ENCODE measurements around the gene CCDC124. TPM values are rescaled to one million over a fixed set of nuclear protein-coding genes. Genes with fewer than 3 reads are reported as not detected.

CCDC124 gene
- polyA plus RNA-seq, 1 donor = 49.7 TPM

GRCh38 chr19:17946965-17947784 lies 14.4 kb downstream of the CCDC124 start:
- no peak for DNase-seq
- H3K4me3 ChIP-seq (ENCODE audit: low read length) = peak overlapping the region; percentile 50
- peaks cover 36% of the 10 kb centered on the region for H3K27me3 ChIP-seq (ENCODE audit: control insufficient read depth, insufficient read depth, low read length)
- peaks cover 10% of the 10 kb centered on the region for H3K9me3 ChIP-seq (ENCODE audit: control insufficient read depth, low read depth, low read length)
- peaks cover 35% of the 10 kb centered on the region for H3K4me1 ChIP-seq (ENCODE audit: control insufficient read depth, insufficient read depth, low read length)
- peaks cover 5% of the 10 kb centered on the region for H3K36me3 ChIP-seq (ENCODE audit: control insufficient read depth, insufficient read depth, low read length)
- WGBS (ENCODE audit: insufficient coverage, low lambda C conversion rate) = no CpG with 5 or more reads among the region's 29 CpGs
- H3K27ac ChIP-seq (ENCODE audit: low read length) = no peak overlapping the region

GRCh38 chr19:17947815-17948513 lies 15.1 kb downstream of the CCDC124 start:
- WGBS (ENCODE audit: insufficient coverage, low lambda C conversion rate) = no CpG with 5 or more reads among the region's 92 CpGs
- peaks cover 44% of the 10 kb centered on the region for H3K27me3 ChIP-seq (ENCODE audit: control insufficient read depth, insufficient read depth, low read length)
- peaks cover 5% of the 10 kb centered on the region for H3K36me3 ChIP-seq (ENCODE audit: control insufficient read depth, insufficient read depth, low read length)
- H3K27ac ChIP-seq (ENCODE audit: low read length) = no peak overlapping the region
- peak overlapping the region; percentile 32 for H3K4me3 ChIP-seq (ENCODE audit: low read length)
- DNase-seq = peak; percentile 91 to 95
- peaks cover 10% of the 10 kb centered on the region for H3K9me3 ChIP-seq (ENCODE audit: control insufficient read depth, low read depth, low read length)
- H3K4me1 ChIP-seq (ENCODE audit: control insufficient read depth, insufficient read depth, low read length) = peaks cover 40% of the 10 kb centered on the region

- peak overlapping the region; percentile 32 for H3K4me3 ChIP-seq (ENCODE audit: low read length)
- H3K4me1 ChIP-seq (ENCODE audit: control insufficient read depth, insufficient read depth, low read length) = peaks cover 40% of the 10 kb centered on the region
- no peak overlapping the region for H3K27ac ChIP-seq (ENCODE audit: low read length)
- DNase-seq = no peak
- H3K9me3 ChIP-seq (ENCODE audit: control insufficient read depth, low read depth, low read length) = peaks cover 10% of the 10 kb centered on the region
- H3K36me3 ChIP-seq (ENCODE audit: control insufficient read depth, insufficient read depth, low read length) = peaks cover 3% of the 10 kb centered on the region
- no CpG with 5 or more reads among the region's 16 CpGs for WGBS (ENCODE audit: insufficient coverage, low lambda C conversion rate)
- peaks cover 49% of the 10 kb centered on the region for H3K27me3 ChIP-seq (ENCODE audit: control insufficient read depth, insufficient read depth, low read length)
Measured at GRCh38 chr19:17948514-17948900, 15.7 kb downstream of the CCDC124 start.

GRCh38 chr19:17948931-17949930 lies 16.4 kb downstream of the CCDC124 start:
- Histone ChIP-seq H3K27ac (ENCODE audit: low read length) (no peak overlapping the region), H3K9me3 (ENCODE audit: control insufficient read depth, low read depth, low read length) (peaks cover 10% of the 10 kb centered on the region), H3K36me3 (ENCODE audit: control insufficient read depth, insufficient read depth, low read length) (no peaks in the 10 kb centered on the region), H3K27me3 (ENCODE audit: control insufficient read depth, insufficient read depth, low read length) (peaks cover 56% of the 10 kb centered on the region), H3K4me1 (ENCODE audit: control insufficient read depth, insufficient read depth, low read length) (peaks cover 40% of the 10 kb centered on the region), H3K4me3 (ENCODE audit: low read length) (no peak overlapping the region)
- 30% methylated on average over 3 of the region's 49 CpGs for WGBS (ENCODE audit: insufficient coverage, low lambda C conversion rate)
- DNase-seq = no peak

- Histone ChIP-seq H3K9me3 (ENCODE audit: control insufficient read depth, low read depth, low read length) (peaks cover 10% of the 10 kb centered on the region), H3K4me3 (ENCODE audit: low read length) (no peak overlapping the region), H3K27me3 (ENCODE audit: control insufficient read depth, insufficient read depth, low read length) (peaks cover 63% of the 10 kb centered on the region), H3K27ac (ENCODE audit: low read length) (no peak overlapping the region), H3K36me3 (ENCODE audit: control insufficient read depth, insufficient read depth, low read length) (no peaks in the 10 kb centered on the region), H3K4me1 (ENCODE audit: control insufficient read depth, insufficient read depth, low read length) (peaks cover 40% of the 10 kb centered on the region)
- no CpG with 5 or more reads among the region's 11 CpGs for WGBS (ENCODE audit: insufficient coverage, low lambda C conversion rate)
- no peak for DNase-seq
Measured at GRCh38 chr19:17949956-17950309, 17.1 kb downstream of the CCDC124 start.

- H3K27me3 ChIP-seq (ENCODE audit: control insufficient read depth, insufficient read depth, low read length) = peaks cover 64% of the 10 kb centered on the region
- H3K27ac ChIP-seq (ENCODE audit: low read length) = no peak overlapping the region
- H3K9me3 ChIP-seq (ENCODE audit: control insufficient read depth, low read depth, low read length) = peaks cover 10% of the 10 kb centered on the region
- H3K4me1 ChIP-seq (ENCODE audit: control insufficient read depth, insufficient read depth, low read length) = peaks cover 40% of the 10 kb centered on the region
- no peaks in the 10 kb centered on the region for H3K36me3 ChIP-seq (ENCODE audit: control insufficient read depth, insufficient read depth, low read length)
- no peak for DNase-seq
- H3K4me3 ChIP-seq (ENCODE audit: low read length) = no peak overlapping the region
- 0% methylated on average over 3 of the region's 48 CpGs for WGBS (ENCODE audit: insufficient coverage, low lambda C conversion rate)
Measured at GRCh38 chr19:17950310-17951156, 17.7 kb downstream of the CCDC124 start.

GRCh38 chr19:17951157-17951989 lies 18.6 kb downstream of the CCDC124 start:
- Histone ChIP-seq H3K27me3 (ENCODE audit: control insufficient read depth, insufficient read depth, low read length) (peaks cover 67% of the 10 kb centered on the region), H3K36me3 (ENCODE audit: control insufficient read depth, insufficient read depth, low read length) (no peaks in the 10 kb centered on the region), H3K9me3 (ENCODE audit: control insufficient read depth, low read depth, low read length) (peaks cover 10% of the 10 kb centered on the region), H3K4me1 (ENCODE audit: control insufficient read depth, insufficient read depth, low read length) (peaks cover 40% of the 10 kb centered on the region), H3K4me3 (ENCODE audit: low read length) (no peak overlapping the region), H3K27ac (ENCODE audit: low read length) (no peak overlapping the region)
- no peak for DNase-seq
- WGBS (ENCODE audit: insufficient coverage, low lambda C conversion rate) = no CpG with 5 or more reads among the region's 33 CpGs

- Histone ChIP-seq H3K4me1 (ENCODE audit: control insufficient read depth, insufficient read depth, low read length) (peaks cover 36% of the 10 kb centered on the region), H3K27me3 (ENCODE audit: control insufficient read depth, insufficient read depth, low read length) (peaks cover 68% of the 10 kb centered on the region)
Measured at GRCh38 chr19:17951990-17952976, 19.5 kb downstream of the CCDC124 start.

More at GRCh38 chr19:17951990-17952976, 19.5 kb downstream of the CCDC124 start:
- Histone ChIP-seq H3K36me3 (ENCODE audit: control insufficient read depth, insufficient read depth, low read length) (no peaks in the 10 kb centered on the region), H3K9me3 (ENCODE audit: control insufficient read depth, low read depth, low read length) (peaks cover 10% of the 10 kb centered on the region), H3K4me3 (ENCODE audit: low read length) (no peak overlapping the region), H3K27ac (ENCODE audit: low read length) (no peak overlapping the region)
- WGBS (ENCODE audit: insufficient coverage, low lambda C conversion rate) = no CpG with 5 or more reads among the region's 68 CpGs
- DNase-seq = no peak

Data from large intestine (tissue), 3 donors.